DND-41 (cell line): ENCODE data around the gene SMIM1.

Experiments
- CTCF ChIP-seq: IDR thresholded peaks from 2 replicates; pipeline ENCODE4 v1.5.1; 2012; ENCODE audit warnings: borderline replicate concordance, low read length, moderate library complexity, mild to moderate bottlenecking; ENCODE audit not compliant: poor library complexity, severe bottlenecking; ENCODE audit errors: extremely low read depth
- EZH2 ChIP-seq: IDR thresholded peaks from 3 replicates; pipeline ENCODE4 v1.6.1; 2012; ENCODE audit warnings: borderline replicate concordance, low read depth, mild to moderate bottlenecking, moderate library complexity, low read length, inconsistent platforms; ENCODE audit not compliant: severe bottlenecking

GRCh38 chr1:3761296-3762010 lies 11.1 kb upstream of the SMIM1 start:
- TF ChIP-seq CTCF (no peak), EZH2 (no peak)
